ENCODE data around the gene BRME1.
"Not testable (repeated sequence)": the region's sequence is repeated elsewhere in the genome, so short reads cannot be mapped to it uniquely, and the experiment has no call there.

BRME1 gene

DNA sequence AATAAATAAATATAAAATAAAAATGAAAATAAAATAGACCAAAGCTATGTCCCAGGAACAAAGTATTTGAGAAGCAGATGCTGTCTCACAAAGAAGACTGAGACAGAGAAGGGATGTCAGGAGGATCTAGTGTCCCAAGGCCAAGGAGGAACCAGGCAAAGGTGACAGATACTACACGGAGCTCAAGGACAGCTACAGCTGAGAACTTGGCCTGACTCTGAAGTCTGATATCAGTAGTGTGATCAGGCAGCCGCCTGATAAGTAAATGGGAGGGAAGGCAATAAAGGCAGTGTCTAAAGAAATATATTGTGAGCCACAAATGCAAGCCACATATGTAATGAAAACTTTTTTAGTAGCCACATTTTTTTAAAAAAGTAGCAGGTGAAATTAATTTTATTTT is 49.4 kb downstream of the BRME1 start:
- TF ChIP-seq, protein P1, sequence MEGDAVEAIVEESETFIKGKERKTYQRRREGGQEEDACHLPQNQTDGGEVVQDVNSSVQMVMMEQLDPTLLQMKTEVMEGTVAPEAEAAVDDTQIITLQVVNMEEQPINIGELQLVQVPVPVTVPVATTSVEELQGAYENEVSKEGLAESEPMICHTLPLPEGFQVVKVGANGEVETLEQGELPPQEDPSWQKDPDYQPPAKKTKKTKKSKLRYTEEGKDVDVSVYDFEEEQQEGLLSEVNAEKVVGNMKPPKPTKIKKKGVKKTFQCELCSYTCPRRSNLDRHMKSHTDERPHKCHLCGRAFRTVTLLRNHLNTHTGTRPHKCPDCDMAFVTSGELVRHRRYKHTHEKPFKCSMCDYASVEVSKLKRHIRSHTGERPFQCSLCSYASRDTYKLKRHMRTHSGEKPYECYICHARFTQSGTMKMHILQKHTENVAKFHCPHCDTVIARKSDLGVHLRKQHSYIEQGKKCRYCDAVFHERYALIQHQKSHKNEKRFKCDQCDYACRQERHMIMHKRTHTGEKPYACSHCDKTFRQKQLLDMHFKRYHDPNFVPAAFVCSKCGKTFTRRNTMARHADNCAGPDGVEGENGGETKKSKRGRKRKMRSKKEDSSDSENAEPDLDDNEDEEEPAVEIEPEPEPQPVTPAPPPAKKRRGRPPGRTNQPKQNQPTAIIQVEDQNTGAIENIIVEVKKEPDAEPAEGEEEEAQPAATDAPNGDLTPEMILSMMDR (IDR thresholded peaks at IDR 0.05; ENCODE audit: control insufficient read depth, insufficient read depth, low read depth, low read length, missing control alignments): no peak
- H3K4me3 ChIP-seq (ENCODE audit: control insufficient read depth, low read depth, low read length): no peak overlapping the region
- DNase-seq (ENCODE audit: low read depth): no peak

DNA sequence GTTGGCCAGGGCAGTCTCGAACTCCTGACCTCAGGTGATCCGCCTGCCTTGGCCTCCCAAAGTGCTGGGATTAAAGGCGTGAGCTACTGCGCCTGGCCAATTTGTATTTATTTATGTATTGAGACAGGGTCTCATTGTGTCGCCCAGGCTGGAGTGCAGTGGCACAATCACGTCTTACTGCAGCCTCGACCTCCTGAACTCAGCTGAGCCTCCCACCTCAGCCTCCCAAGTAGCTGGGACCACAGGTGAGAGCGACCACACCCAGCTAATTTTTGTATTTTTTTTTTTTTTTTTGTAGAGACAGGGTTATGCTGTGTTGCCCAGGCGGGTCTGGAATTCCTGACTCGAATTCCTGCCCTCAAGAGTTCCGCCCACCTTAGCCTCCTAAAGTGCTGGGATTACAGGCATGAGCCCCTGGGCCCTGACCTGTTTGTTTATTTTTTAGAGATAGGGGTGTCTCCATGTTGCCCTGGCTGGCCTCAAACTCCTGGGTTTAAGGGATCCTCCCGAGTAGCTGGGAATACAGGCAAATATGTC is 53.7 kb downstream of the BRME1 start:
- H3K4me3 ChIP-seq (ENCODE audit: control insufficient read depth, low read depth, low read length); DNase-seq (ENCODE audit: low read depth): not testable (repeated sequence)

DNA sequence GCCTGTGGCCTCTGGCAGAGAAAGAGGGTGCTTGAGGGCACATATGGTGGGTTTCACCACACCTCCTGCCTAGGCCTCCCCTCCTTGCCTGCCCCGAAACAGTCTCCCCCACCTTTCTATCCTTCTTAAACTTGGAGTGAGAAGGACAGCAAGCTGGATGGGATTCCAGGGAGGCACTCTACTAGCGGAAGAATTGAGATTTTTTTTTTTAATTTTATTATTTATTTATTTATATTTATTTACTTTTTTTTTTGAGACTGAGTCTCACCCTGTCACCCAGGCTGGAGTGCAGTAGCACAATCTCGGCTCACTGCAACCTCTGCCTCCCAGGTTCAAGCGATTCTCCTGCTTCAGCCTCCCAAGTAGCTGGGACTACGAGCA is 54.2 kb downstream of the BRME1 start:
- H3K4me3 ChIP-seq (ENCODE audit: control insufficient read depth, low read depth, low read length): peak overlapping the region; percentile 10
- not testable (repeated sequence) for DNase-seq (ENCODE audit: low read depth)

DNA sequence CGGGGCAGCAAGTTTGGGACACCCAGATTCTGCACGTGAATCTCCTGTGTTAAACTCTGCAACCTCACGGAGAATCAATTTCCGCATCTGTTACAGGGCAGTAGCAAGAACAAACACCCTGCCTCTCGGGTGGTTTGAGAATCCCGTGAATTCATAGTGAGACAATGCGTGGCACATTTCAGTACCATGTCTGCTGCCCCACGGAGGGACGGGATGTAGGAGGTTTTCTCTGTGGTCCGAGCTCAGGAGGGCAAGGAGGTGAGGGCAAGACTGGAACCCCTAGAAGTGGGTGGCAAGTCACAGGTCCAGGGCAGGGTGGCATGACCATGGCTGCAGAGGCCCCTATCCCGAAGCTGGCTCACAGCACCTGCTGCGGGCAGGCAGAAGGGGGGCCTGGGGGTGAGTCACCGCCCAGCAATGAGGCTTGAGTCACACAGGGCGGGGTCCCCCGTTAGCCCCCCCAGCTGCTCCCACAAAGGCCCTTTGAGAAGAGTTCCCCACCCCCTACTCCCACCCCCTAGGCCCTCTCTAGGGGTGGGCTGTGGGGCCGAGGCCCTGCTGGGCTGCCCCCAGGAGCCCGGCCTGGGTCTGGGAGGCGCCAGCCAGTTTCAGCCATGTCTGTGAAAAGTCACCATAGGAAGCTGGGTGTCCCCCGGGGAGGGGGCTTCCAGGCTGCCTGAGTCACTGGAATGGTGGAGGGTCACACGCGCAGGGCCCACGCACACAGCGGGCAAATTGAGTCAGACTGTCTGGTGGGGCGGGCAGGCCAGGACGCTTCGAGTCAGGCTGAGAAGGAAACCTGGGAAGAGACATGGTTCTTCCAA is 54.8 kb downstream of the BRME1 start:
- TF ChIP-seq, protein P1 (IDR thresholded peaks at IDR 0.05; ENCODE audit: control insufficient read depth, insufficient read depth, low read depth, low read length, missing control alignments): no peak
- peak overlapping the region; percentile 32 for H3K4me3 ChIP-seq (ENCODE audit: control insufficient read depth, low read depth, low read length)
- DNase-seq (ENCODE audit: low read depth): no peak

DNA sequence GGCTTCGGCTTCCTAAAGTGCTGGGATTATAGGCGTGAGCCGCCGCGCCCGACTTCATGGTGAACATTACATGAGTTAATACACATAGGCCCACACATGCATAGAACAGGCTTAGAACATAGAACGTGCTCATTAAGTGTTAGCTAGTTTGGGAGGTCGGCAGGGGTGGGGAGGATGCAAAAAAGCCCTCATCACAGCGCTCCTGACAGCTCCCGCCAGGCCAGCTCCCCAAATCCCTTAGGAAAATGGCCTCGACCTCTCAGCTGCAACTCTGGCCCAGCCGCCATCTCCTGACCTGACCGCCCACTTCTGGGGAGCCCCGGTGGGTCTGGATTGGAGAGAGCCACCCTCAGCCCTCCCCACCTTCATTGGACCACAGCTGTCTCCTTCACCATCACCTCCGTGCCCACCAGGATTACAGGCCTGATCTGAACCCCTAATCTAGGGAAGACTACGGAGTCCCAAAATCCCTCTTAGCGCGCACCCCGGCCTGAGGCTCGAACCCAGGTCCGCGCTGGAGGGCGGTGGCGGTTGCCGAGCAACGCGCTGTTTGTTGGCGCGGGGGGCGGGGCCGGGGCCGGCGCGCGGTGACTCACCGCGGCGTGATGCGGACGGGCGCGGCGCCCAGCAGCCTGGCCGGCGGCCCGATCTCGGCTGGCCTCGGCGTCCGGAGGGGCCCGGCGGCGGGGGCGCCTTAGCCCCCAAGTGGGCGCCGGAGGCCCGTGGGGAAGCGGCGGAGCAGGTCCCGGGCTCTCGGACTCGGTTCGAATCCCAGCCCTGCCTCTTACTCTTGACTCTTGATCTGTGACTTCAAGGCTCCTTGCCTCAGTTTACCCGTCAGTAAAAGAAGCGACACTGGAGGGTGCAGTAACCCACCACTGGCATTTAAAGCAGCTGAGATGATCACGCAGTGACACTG is 55.7 kb downstream of the BRME1 start:
- TF ChIP-seq, protein P1 (IDR thresholded peaks at IDR 0.05; ENCODE audit: control insufficient read depth, insufficient read depth, low read depth, low read length, missing control alignments): no peak
- no peak for DNase-seq (ENCODE audit: low read depth)
- H3K4me3 ChIP-seq (ENCODE audit: control insufficient read depth, low read depth, low read length): peak overlapping the region; percentile 32

DNA sequence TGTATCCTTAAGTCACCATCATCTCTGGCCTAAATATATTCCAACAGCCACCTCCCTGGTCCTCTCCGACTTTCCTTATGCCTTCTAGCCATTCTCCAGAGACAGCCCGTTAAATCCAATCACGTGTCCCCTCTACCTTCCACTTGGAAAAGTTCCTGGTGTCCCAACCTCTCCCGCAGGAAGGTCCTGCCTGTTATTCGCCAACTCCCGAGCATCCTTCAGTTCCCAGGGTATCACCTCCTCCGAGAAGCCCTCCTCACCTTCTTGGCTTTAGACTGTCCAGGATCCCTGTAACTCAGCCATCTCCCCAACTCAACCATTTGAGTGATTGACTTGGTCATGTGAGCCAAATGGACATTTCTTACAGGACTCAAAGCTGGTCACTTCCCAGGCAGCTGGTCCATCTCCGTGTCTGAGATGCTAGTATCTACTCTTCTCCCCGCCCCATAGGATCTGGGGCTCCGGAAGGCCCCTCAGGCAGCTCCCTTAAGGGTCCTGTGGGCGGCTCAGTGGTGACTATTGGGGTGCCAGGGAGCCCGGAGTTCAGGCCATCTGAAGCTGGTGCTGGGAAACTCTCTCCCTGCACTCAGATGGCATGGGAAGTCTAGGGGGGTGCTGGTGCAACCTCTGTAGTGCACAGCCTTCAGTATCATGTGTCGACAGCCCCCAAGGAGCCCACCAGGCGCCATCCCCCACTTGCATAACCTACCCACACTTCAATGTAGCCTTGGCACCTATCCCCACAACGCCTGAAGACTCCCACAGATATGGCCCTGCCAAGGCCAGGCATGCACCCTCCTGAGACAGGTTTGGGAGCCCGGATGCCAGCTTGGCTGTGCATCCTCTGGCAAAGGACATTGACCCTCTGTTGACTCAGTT is 56.9 kb downstream of the BRME1 start:
- DNase-seq (ENCODE audit: low read depth): no peak
- no peak overlapping the region for H3K4me3 ChIP-seq (ENCODE audit: control insufficient read depth, low read depth, low read length)
- TF ChIP-seq, protein P1 (IDR thresholded peaks at IDR 0.05; ENCODE audit: control insufficient read depth, insufficient read depth, low read depth, low read length, missing control alignments): no peak

DNA sequence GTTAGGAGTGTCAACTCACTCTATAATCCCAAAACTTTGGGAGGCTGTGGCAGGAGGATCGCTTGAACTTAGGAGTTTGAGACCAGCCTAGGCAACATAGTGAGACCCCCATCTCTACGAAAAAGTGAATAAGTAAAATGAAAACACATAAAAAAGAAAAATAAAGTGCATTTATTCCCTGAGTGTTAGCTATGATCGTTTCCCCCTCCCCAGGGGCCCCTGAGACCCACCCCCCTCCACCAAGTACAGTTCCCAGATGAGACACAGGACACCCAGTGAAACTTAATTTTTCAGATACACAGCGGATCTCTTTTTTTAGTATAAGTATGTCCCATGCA is 57.6 kb downstream of the BRME1 start:
- H3K4me3 ChIP-seq (ENCODE audit: control insufficient read depth, low read depth, low read length): no peak overlapping the region
- DNase-seq (ENCODE audit: low read depth): no peak
- TF ChIP-seq, protein P1 (IDR thresholded peaks at IDR 0.05; ENCODE audit: control insufficient read depth, insufficient read depth, low read depth, low read length, missing control alignments): no peak
